Esophagus (tissue), 2 donors: Measurements from ENCODE around the gene CRYZL1. TPM values are rescaled to one million over a fixed set of nuclear protein-coding genes. Genes with fewer than 3 reads are reported as not detected.
"Not testable (repeated sequence)": the region's sequence is repeated elsewhere in the genome, so short reads cannot be mapped to it uniquely, and the experiment has no call there.

Experiments
- H3K27ac ChIP-seq, 2 donors: one replicate each; pipeline ENCODE4 v1.5.1; 2013; ENCODE audit warnings: low read depth in 2 of 2, mild to moderate bottlenecking in 2 of 2, inconsistent platforms in 1 of 2, low read length in 1 of 2, moderate library complexity in 1 of 2
- H3K27me3 ChIP-seq, 2 donors: one replicate each; pipeline ENCODE4 v1.6.1; 2013; ENCODE audit warnings: low read length in 2 of 2, control low read depth in 1 of 2, mild to moderate bottlenecking in 1 of 2; ENCODE audit not compliant: insufficient read depth in 2 of 2, control insufficient read depth in 1 of 2
- H3K36me3 ChIP-seq, 2 donors: one replicate each; pipeline ENCODE4 v1.6.1; 2013; ENCODE audit warnings: low read length in 1 of 2; ENCODE audit not compliant: control insufficient read depth in 2 of 2, insufficient read depth in 2 of 2
- H3K4me1 ChIP-seq, 2 donors: one replicate each; pipeline ENCODE4 v1.6.1; 2013; ENCODE audit warnings: low read length in 1 of 2; ENCODE audit not compliant: control insufficient read depth in 2 of 2, insufficient read depth in 2 of 2
- H3K4me3 ChIP-seq, 2 donors: one replicate each; pipeline ENCODE4 v1.5.1; 2013; ENCODE audit warnings: low read length in 2 of 2, mild to moderate bottlenecking in 2 of 2, low read depth in 1 of 2, moderate library complexity in 1 of 2
- H3K9me3 ChIP-seq, 2 donors: one replicate each; pipeline ENCODE4 v1.6.1; 2013; ENCODE audit warnings: mild to moderate bottlenecking in 2 of 2, low read depth in 1 of 2, low read length in 1 of 2, moderate library complexity in 1 of 2; ENCODE audit not compliant: control insufficient read depth in 2 of 2, insufficient read depth in 1 of 2
- WGBS, 2 donors: extraction: QIAGEN DNeasy Blood & Tissue Kit; methylation state at CpG; one replicate each; pipeline ENCODE4 v1.1.7; 2013; 5-methylcytosine and 5-hydroxymethylcytosine counted together
- polyA plus RNA-seq, 2 donors: library from polyadenylated mRNA; stranded (reverse); fragments of 200-250 nt; gene quantifications; one replicate each; pipeline ENCODE4 v1.2.3, GENCODE V29; 2013
- donor health status: healthy with polysubstance abuse.
- donor health status: Bipolar disorder and iron deficiency.

The CRYZL1 gene
- polyA plus RNA-seq, 2 donors, result 15.0 to 15.5 TPM

DNA sequence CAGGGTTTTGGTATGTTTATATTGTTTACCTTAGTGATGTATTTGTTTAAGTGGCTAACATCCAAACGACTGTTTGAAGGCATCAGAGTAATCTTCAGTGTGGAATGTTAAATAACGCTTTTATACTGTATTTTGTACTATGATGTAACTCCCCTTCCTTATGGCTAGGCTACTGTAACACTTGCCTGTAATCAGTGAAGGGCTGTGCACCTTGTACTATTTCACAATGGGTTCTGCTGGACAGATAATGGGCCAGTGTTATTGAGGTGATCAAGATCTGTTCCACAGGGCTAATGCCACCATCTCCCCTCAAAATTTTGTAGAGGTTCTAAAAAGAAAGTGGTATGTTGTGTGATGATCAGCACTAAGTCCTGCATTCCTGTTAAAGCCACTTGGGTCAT lies 64.8 kb downstream of the CRYZL1 start:
- not testable (repeated sequence) for H3K4me1 ChIP-seq, H3K36me3 ChIP-seq, H3K9me3 ChIP-seq, H3K27ac ChIP-seq, H3K27me3 ChIP-seq, H3K4me3 ChIP-seq
- 24 to 42% methylated on average over 2 of the region's 2 CpGs for WGBS, 2 donors

- WGBS, 2 donors, result 50 to 58% methylated on average over 3 of the region's 3 CpGs
- Histone ChIP-seq H3K36me3 (peaks cover 11 to 13% of the 10 kb centered on the region in 2 donors), H3K4me3 (no peak overlapping the region), H3K4me1 (no peaks in the 10 kb centered on the region), H3K9me3 (no peaks in the 10 kb centered on the region), H3K27ac (no peak overlapping the region), H3K27me3 (no peaks in the 10 kb centered on the region)
These were observed 69.2 kb downstream of the CRYZL1 start for GRCh38 chr21:33572350-33572749.

GRCh38 chr21:33569991-33570390 lies 71.5 kb downstream of the CRYZL1 start:
- H3K27me3 ChIP-seq, result no peaks in the 10 kb centered on the region
- 88 to 94% methylated on average over 5 of the region's 5 CpGs for WGBS, 2 donors
- H3K27ac ChIP-seq, result no peak overlapping the region
- peaks cover 9 to 13% of the 10 kb centered on the region in 2 donors for H3K36me3 ChIP-seq
- no peaks in the 10 kb centered on the region for H3K4me1 ChIP-seq
- H3K4me3 ChIP-seq, result no peak overlapping the region
- no peaks in the 10 kb centered on the region for H3K9me3 ChIP-seq

DNA sequence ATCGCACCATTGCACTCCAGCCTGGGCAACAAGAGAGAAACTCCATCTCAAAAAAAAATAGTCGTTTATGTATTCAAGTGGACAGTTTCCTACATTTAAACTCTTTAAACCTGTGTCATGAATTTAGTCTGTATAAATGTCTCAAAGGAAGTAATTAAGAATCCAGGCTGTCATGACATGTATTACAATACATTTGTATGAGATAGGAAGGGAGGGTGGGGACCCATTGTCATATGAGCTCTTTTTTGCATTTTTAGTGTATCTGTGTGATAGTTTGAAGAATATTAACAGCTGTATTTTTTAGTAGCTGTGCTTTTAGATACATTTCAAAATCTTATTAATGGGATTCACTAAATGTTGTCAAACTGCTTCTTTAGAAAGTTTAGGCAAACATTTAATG lies 73.1 kb downstream of the CRYZL1 start:
- WGBS, 2 donors, result 81 to 84% methylated on average over 2 of the region's 2 CpGs
- Histone ChIP-seq H3K36me3 (peaks cover 9 to 11% of the 10 kb centered on the region in 2 donors), H3K4me1 (no peaks in the 10 kb centered on the region), H3K9me3 (no peaks in the 10 kb centered on the region), H3K4me3 (no peak overlapping the region), H3K27ac (no peak overlapping the region), H3K27me3 (no peaks in the 10 kb centered on the region)

DNA sequence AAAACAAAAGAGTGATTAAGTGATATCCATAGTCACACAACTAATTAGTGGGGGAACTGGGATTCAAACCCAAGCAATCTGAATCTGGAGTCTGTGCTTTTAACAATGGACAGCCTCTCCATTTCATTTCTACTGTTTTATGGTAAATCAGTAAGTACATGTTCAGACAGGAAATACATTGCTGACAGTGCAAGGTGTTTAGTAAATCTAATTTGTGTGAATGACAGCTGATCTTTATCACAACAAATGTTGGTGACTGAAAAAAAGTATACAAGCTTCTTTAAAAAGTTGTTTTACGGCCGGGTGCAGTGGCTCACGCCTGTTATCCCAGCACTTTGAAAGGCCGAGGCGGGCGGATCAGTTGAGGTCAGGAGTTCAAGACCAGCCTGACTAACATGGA lies 73.6 kb downstream of the CRYZL1 start:
- no peak overlapping the region for H3K4me3 ChIP-seq
- H3K27me3 ChIP-seq, result no peaks in the 10 kb centered on the region
- WGBS, 2 donors, result 80 to 85% methylated on average over 6 of the region's 6 CpGs
- no peaks in the 10 kb centered on the region for H3K4me1 ChIP-seq
- H3K9me3 ChIP-seq, result no peaks in the 10 kb centered on the region
- peaks cover 9 to 11% of the 10 kb centered on the region in 2 donors for H3K36me3 ChIP-seq
- no peak overlapping the region for H3K27ac ChIP-seq

- Histone ChIP-seq H3K4me1 (no peaks in the 10 kb centered on the region), H3K27me3 (no peaks in the 10 kb centered on the region), H3K27ac (no peak overlapping the region), H3K9me3 (no peaks in the 10 kb centered on the region), H3K36me3 (peaks cover 8 to 9% of the 10 kb centered on the region in 2 donors), H3K4me3 (no peak overlapping the region)
- WGBS, 2 donors, result 94 to 96% methylated on average over 2 of the region's 2 CpGs
These were observed 75.0 kb downstream of the CRYZL1 start for GRCh38 chr21:33566514-33566913.

DNA sequence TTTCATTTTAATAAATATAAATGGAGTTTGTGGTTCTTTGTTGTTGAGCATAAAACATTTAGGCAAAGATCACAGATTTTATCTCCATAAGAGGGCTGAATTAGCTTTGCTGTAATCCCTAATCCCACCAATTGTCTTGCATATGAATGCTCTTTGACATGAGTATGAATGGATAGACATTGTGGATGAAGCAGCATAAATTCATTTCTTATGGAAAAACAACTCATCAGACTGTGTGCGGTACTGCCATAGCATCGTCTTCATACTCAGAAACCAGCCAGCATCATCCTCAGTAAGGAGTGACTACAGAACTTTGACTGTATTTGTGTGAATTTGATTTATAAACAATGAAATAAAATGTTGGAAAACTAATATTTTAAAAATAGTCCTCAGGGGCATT lies 79.2 kb downstream of the CRYZL1 start:
- no peaks in the 10 kb centered on the region for H3K27me3 ChIP-seq
- 96 to 97% methylated on average over 2 of the region's 2 CpGs for WGBS, 2 donors
- H3K4me3 ChIP-seq, result no peak overlapping the region
- no peak overlapping the region for H3K27ac ChIP-seq
- peaks cover 7 to 12% of the 10 kb centered on the region in 2 donors for H3K36me3 ChIP-seq
- H3K4me1 ChIP-seq, result no peaks in the 10 kb centered on the region
- no peaks in the 10 kb centered on the region for H3K9me3 ChIP-seq

GRCh38 chr21:33561373-33561772 lies 80.2 kb downstream of the CRYZL1 start:
- WGBS, 2 donors, result 76 to 83% methylated on average over 2 of the region's 2 CpGs
- Histone ChIP-seq H3K27ac (no peak overlapping the region), H3K36me3 (peaks cover 9 to 13% of the 10 kb centered on the region in 2 donors), H3K4me3 (no peak overlapping the region), H3K4me1 (no peaks in the 10 kb centered on the region), H3K9me3 (no peaks in the 10 kb centered on the region), H3K27me3 (no peaks in the 10 kb centered on the region)

- H3K36me3 ChIP-seq, result peaks cover 9 to 13% of the 10 kb centered on the region in 2 donors
- no peaks in the 10 kb centered on the region for H3K27me3 ChIP-seq
- H3K4me1 ChIP-seq, result no peaks in the 10 kb centered on the region
- no peak overlapping the region for H3K27ac ChIP-seq
- H3K9me3 ChIP-seq, result no peaks in the 10 kb centered on the region
- no peak overlapping the region for H3K4me3 ChIP-seq
These were observed 80.6 kb downstream of the CRYZL1 start for GRCh38 chr21:33560965-33561364.

- no peak overlapping the region for H3K27ac ChIP-seq
- no peaks in the 10 kb centered on the region for H3K4me1 ChIP-seq
- H3K36me3 ChIP-seq, result peaks cover 9 to 13% of the 10 kb centered on the region in 2 donors
- H3K27me3 ChIP-seq, result no peaks in the 10 kb centered on the region
- no peak overlapping the region for H3K4me3 ChIP-seq
- WGBS, 2 donors, result 91 to 93% methylated on average over 10 of the region's 10 CpGs
- no peaks in the 10 kb centered on the region for H3K9me3 ChIP-seq
These were observed 81.7 kb downstream of the CRYZL1 start for GRCh38 chr21:33559813-33560212.
